GM18499 (cell line): Measurements from ENCODE around the gene DHRS13.
"Not testable (repeated sequence)": the region's sequence is repeated elsewhere in the genome, so short reads cannot be mapped to it uniquely, and the experiment has no call there.

Experiments used
- ATAC-seq: cut with Tn5 transposase; IDR thresholded peaks from one replicate; pipeline ENCODE4 v1.9.1; 2021; ENCODE audit warnings: moderate number of reproducible peaks; ENCODE audit not compliant: insufficient read depth, unreplicated experiment

DHRS13 gene

DNA sequence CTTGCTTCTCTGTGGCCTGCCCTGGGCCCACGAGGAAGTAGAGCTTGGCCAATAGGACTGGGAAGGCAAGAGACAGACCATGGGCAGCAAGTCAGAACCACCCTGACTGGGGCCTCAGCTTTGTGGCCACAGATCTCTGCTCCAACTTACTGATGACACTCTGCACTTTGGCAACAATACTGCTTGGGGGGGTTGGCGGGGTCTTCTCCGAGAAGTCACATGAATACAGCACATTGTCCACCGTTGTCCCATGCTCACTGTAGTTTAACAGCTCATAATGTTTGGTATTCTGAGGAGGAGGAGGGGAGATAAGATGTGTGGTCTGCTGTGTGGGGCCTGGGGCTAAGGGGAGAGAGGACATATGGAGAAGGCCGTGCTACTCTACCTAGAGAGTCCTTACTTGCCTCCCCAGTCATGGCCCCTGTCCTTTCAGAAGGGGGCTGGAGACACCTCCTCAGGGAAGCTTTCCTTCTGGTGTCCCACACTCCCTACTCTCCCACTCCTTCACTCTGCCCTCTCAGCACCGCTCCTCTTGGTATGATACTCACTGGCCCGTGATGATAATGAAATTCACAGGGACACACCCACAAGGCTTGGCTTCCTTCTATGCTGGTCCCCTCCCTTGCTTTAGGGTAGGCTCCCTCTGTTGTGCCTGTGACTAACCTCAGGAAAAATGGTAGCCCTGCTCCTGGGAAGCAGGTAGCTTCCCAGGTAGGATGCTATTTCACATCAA, 4.0 kb upstream of the DHRS13 start:
- no peak for ATAC-seq

DNA sequence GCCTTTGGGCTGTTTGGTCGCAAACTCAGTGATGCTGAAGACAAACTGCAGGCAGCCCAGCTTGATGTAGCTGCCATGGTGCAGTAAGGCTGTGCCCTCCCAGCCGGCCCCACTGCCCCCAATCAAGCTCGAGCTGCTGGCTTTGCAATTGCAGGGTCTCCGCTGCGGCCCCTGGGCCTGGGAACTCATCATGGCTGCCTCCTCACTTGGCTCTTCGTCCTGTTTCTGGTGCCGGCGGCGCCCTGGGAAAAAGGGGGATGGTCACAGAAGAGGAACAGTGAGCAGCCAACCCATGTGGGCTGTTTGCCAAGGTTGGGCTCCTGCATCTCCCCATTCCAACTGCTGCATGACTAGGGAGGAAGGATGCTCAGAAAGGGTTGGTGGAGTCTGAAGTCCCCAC, 3.4 kb upstream of the DHRS13 start:
- ATAC-seq: no peak

DNA sequence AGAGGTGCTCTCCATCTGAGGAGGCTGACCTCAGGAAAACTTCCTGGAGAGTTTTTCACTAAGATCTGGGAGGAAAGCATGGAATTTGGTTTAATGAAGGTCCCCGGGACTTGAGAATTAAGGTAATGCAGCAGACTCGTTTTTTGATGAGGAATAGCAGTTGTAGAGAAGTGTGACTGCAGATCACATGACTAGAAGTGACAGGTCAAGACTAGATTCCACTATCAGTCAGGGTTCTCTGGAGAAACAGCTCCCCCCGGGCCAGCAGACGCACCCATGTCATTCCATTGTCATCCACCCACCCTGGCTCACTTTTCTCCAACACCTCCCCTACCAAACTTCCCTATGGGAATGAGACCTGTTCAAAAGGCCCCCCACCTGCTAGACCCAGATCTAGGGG, 1.9 kb upstream of the DHRS13 start:
- ATAC-seq: no peak

DNA sequence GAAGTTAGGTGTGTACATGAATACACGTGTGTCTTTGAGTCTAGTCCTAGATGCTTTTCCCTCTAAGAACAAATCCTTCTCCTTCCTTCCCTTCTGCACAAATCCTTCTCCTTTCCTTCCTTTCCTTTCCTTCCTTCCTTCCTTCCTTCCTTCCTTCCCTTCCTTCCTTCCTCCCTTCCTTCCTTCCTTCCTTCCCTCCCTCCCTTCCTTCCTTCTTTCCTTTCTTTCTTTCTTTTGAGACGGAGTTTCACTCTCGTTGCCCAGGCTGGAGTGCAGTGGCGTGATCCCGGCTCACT, 615 bp upstream of the DHRS13 start:
- not testable (repeated sequence) for ATAC-seq

DNA sequence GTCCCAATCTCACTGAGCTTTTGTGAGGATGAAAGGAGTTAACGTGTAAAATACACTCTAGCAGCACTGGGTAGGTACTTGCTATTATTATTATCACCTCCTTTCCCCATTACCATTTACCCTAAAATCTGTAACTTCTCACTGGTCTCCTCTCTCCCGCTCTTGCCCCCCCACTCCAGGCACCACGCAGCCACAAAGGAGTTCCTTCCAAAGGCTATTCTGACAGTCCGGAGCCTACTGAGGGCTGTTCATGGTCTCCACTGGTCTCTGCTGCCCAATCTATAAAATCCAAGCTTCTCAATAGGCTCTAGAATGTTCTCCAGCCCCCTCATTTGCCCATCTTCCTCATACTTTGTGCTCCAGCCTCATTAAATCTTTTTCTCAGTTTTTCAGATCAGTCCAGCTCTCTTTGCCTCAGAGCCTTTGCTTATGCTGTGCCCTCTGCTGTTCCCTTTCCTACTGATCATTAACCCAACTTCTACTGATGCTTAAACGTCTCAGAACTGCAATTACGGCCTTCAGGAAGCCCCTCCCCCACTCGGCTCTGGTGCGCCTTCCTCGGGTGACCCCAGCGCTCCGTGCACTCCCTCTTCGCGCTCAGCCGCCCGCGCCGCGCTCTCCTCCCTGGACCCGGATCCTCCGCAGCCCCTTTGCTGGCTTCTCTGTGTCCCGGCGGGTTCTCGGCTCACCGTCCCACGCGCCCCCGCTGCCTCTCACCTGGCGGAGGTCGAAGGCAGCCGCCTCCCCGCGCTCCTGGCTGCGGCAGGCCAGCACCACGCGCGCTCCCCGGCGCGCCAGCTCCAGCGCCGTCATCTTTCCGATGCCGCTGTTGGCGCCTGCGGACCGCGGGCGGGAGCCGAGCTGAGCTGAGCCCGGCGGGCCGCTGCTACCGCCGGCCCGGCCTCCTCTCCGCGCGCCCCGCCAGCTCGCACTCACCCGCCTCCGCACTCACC, 737 bp downstream of the DHRS13 start:
- peak; percentile 8 for ATAC-seq

DNA sequence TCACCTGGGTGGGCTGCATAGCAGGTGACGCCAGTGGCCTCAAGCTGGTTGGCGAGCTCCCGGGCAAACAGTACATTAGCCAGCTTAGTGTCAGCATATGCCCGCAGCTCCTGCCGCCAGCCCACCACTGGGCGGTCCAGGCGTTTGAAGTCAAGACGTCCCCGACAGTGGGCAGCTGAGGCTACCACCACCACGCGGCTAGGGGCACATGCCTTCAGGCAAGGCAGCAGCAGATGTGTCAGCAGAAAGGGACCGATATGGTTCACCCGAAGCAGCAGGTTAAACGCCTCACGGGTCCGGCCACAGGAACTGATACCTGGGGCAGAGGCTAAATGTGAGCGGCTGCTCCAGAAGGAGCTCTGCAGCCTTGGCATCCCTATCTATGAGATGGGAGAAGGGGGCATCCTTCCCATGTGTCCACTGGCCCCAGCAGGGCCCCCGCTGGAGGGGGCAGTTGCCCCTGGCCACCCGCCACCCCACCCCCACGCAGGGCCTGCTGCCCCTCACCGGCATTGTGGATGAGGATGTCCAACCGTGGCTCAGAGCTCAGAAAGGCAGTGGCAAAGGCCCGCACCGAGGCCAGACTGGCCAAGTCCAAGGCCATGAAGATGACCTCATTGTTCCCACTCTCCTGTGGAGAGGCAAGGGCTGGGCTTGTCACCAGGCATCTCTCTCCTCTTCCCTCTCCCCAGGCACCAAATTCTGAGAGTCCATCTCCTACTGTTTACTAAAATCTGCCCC, 1.7 kb downstream of the DHRS13 start:
- ATAC-seq: no peak

DNA sequence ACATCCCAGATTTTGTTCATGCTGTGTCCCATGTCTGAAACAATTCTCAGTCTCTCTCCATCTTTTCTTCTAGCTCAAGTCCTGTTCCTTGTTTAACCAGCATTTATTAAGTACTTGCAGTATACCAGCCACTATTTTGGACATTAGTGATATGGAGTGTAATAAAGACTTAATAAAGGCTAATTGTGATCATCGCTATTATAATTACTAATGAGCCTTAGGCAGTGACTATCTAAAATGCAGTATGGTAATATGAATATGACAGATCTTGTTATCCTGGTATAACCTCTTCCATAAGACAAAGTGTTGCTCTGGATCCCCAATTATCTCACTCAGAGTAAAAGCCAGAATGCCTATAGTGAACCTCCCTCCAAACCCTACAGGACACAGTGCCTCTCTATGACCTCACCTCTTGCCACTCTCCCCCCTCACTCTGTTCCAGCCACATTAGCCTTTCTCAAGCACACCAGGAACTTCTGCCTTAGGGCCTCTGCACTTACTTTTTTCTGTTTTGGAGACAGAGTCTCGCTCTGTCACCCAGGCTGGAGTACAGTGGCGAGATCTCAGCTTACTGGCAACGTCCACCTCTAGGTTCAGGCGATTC, 3.6 kb downstream of the DHRS13 start:
- ATAC-seq: no peak

DNA sequence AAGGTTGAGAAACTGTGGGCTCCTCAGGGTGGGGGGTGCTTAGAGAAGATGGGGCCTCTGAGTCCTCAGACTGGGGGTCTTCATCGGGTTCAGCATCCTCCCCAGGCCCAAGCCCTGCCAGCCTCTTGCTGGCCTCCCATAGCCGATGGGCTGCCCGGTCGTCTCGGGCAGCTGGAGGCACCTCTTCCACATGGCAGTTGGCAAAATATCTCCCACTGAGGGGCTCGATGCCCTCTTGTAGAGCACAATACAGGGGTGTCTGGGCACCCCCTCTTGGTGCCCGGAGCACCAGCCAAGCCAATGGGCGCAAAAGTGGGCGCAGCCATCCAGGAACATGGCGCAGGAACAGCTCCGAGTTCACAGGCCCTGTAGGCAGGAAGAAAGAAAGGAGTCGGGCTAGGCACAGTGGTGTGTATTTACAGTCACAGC, 4.3 kb downstream of the DHRS13 start:
- no peak for ATAC-seq

DNA sequence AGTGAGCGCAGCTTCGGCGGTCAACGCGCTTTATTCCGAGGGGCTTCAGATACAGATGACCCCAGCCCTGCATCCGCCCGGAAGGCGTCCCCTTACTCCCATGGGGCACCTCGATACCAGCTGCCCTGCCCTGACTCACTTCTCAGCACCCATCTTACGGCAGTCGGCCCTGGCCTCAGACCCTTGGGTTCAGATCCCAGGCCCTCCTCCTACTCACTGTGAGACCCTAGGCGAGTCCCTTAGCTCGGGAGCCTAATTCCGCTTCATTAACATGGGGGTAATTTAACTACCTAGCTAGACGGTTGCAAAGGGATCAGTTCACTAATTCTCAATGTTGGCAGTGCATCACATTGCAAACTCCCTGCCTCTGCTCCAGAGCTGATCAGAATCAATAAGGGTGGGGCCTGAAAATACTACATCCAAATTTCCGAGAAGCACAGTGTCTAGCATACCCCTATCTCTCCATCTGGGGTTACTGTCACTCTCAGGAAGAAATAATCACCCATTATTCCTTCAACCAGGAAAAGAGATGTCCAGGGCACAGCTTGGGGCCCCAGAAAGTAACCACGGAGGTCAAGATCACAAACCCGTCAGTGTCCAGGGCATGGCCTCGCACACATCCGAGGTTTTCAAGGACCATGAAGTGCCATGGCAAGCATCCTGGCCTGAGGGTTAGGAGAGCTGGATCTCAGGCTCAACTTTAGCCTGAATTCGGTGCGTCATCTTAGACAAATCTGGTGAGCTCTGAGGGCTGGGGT, 4.9 kb downstream of the DHRS13 start:
- ATAC-seq: no peak

DNA sequence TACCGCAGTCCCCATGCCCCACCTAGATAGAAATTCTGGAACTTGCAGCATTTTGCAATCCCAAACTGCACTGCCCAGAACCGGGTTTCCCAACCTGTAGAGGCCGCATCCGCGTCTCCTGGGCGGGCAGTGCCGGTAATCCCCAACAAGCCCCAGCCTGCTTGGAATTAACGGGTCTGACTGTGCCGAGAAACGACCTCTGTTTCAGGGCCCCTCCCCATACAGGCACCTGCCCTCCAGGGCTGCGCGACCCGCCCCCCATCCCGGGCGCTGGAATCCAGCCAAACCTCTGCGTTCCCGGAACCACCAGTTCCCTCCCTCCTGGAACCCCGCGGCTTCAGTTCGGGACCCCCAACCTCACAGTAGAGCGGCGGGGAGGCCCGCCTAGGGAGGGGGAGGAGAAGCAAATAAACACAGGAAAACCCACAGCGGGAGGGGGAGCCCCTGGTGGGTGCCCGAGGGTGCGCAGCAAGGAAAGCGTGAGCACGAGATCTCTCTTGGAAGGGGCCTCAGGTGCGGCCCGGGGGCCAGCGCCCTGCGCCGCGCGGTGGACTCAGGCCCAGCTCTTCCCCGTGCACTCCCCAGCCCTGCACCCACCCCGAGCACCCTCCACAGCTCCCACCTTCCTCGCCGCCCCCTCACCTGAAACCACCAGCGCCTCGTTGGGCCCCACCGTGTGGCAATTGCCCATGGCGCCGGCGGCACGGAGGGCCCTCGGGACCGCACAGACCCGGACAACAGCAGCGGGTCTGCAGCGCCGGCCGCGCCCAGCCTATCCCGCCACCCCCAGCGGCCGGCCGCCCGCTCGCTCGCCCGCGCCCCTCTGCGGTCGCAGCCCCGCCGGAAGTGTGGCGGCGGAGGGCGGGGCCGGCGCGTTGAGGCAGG, 5.8 kb downstream of the DHRS13 start, which contains the start of gene FLOT2:
Gene FLOT2, minus strand, starts transcription at position 850 of the 885 bp plus-strand sequence. Its CDS starts 159 bp downstream, at position 691.
- no peak for ATAC-seq

DNA sequence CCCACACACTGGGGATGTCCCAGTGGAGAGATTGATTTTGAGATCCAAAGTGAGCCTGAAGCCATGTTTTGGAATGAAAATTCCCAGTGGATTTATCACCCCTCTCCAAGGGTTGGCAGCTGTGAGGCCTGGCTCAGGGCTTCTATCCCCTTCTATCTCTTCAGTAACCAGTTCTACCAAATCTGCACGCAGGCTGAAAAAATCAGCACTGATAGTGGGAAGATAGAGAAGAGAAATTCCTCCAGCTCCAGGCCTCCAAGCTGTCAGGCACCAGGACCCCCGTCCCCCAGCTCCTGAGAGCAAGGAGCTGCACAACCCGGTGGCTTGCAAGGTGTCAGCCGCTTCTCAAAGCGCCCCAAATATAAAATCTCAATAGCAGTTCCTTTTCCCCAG, 6.4 kb downstream of the DHRS13 start:
- ATAC-seq: no peak

DNA sequence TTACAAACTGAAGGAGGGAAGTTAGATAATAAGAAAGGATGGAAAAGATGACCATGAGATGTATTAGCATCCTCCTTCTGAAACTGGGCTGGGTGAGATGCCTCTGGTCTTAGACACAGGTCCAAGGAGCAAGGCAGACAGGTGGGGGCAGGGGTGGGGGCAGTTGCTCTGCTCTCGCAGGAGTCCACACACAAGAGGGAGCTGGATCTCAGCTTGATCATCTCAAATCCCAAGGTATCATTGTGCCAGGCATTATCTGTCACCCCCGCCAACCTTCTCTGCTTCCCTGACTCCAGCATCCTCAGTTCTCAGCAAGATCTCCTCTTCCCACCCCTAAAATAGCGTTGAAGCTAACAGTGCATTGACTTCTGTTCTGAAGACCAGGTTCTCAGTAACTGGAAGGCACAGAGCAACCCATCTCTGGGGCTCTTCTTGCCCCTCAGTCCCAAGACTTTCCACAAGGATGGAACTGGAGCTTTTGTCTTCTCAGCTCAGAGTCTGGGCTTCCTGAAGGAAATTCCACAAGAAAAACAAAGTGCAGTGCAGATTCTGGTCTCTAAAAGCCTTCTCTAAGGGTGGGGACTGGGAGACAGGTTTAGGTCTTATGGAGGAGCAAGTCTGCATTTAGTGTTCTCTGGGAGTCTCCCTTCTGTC, 7.0 kb downstream of the DHRS13 start:
- no peak for ATAC-seq

DNA sequence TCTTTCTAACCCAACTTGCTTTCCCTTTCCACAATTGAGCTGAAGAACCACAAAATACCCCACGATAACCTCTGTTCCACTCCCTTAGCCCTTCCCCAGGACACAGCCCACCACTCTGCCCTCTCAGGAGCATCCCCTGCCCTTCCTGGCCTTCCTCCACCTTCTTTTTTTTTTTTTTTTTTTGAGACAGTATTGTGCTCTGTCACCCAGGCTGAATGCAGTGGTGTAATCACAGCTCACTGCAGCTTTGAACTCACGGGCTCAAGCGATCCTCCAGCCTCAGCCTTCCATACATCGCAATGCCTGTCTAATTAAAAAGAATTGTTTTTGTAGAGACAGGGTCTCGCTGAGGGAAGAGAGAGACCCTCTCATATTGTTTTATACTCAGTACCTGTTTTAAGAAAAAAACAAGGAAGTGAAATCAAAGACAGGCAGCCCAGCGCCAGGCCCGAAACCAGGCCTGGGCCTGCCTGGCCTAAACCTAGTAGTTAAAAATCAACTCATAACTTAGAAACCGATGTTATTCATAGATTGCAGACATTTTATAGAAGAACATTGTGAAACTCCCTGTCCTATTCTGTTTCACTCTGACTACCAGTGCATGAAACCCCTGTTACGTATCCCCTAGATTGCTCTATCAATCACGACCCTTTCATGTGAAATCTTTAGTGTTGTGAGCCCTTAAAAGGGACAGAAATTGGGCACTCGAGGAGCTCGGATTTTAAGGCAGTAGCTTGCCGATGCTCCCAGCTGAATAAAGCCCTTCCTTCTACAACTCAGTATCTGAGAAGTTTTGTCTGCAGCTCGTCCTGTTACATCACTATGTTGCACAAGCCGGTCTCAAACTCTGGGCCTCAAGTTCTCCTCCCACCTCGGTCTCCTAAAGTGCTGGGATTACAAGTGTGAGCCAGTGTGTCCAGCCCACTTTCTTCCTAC, 9.4 kb downstream of the DHRS13 start:
- not testable (repeated sequence) for ATAC-seq

DNA sequence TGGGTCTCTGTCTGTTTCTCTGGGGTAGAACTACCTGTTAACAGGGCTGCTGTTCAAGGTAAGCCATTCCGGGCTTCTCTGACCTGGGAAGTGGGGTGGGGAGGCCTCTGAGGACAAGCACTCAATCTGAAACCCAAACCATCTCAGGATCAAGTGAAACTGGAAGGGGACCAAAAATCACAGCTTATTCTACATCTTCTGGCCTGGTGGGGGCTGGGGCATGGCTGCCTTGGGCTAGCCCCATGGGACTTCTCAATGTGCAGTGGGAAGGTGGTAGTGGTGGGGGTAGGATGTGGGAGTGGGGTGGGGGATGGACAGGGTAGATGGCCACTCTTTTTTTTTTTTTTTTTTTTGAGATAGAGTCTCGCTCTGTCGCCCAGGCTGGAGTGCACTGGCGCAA, 10.9 kb downstream of the DHRS13 start:
- ATAC-seq: no peak

DNA sequence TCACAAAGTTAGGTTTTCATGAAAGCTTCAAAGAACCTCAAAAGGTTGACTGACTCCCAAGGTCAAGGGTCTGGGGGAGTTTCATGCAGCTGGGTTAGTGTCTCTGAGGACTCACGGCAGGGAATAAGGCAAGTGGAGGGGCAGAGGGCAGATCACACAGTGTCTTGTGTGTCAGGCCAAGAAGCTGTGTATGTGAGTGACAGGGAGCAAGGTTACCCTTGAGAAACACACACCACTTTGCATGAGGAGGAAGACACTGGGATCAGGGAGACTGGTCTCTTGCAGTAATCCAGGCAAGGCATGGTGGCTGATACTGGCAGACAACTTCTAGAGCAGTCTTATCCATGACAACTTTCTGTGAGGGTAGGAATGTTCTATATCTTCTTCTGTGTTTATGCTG, 11.7 kb downstream of the DHRS13 start:
- no peak for ATAC-seq

DNA sequence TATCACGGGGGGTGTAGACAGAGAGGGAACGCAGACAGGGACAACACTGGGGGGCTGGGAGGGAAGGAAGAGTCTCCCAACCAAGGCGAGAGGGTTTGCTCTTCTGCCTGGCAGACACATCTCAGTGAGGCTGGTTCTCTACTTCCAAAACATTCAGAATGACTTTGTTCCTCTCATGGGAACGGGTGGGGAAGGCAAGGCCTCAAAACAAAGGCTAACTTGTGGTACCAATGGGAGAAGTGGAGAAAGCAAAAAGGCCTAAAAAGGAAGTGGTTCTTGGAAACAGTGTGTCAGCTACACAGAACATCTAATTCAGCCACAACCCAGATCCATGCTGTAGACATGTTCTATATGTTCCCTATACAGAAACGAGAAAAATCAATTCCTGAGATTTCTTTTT, 12.9 kb downstream of the DHRS13 start:
- no peak for ATAC-seq

DNA sequence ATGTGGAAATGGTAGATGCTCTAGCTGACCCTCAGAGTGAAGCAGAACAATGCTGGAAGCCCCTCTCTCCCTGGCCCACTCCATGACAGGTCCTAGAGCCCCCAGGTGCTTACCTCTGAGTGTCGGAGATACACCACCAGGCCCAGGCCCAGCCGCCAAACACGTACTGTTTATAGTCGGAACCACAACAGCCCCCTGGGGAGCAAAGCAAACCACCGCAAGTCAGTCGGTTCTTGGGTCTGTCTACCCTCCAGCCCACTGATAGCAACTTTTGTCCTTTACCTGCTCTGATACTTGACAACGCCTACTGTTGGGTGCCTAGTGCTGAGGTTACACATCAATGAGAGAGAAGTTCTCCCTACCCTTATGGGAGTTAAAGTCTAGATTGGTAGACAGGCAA, 14.0 kb downstream of the DHRS13 start:
- ATAC-seq: no peak
